Gastroesophageal sphincter (tissue), 4 donors: ENCODE results near the gene HCST. TPM values are rescaled to one million over a fixed set of nuclear protein-coding genes. Genes with fewer than 3 reads are reported as not detected.

ENCODE experiments used
- ATAC-seq: fragments of 150-250 bp; one replicate; pipeline ENCODE4 v1.9.1; 2016; ENCODE audit warnings: mild to moderate bottlenecking, moderate library complexity
- H3K27ac ChIP-seq, 4 donors: fragments of 200-600 bp; sonication (generic) in 3 of 4; 1 replicate in 3 of 4; 2 replicates in 1 of 4; pipeline ENCODE4 v1.5.1; 2016 to 2019
- H3K27me3 ChIP-seq: fragments of 200-600 bp; sonication (generic); one replicate; pipeline ENCODE4 v1.5.1; 2019
- H3K36me3 ChIP-seq, 2 donors: fragments of 200-600 bp; sonication (generic); one replicate each; pipeline ENCODE4 v1.5.1; 2019; ENCODE audit warnings: control low read depth in 1 of 2
- H3K4me1 ChIP-seq, 3 donors: fragments of 200-600 bp; sonication (generic); 1 replicate in 2 of 3; 2 replicates in 1 of 3; pipeline ENCODE4 v1.5.1; 2016 to 2019; ENCODE audit warnings: control low read depth in 2 of 3
- H3K4me3 ChIP-seq, 2 donors: fragments of 200-600 bp; sonication (generic); one replicate each; pipeline ENCODE4 v1.5.1; 2019; ENCODE audit warnings: mild to moderate bottlenecking in 1 of 2, moderate library complexity in 1 of 2
- H3K9me3 ChIP-seq, 3 donors: fragments of 200-600 bp; sonication (generic); one replicate each; pipeline ENCODE4 v1.5.1; 2017 to 2019; ENCODE audit warnings: control low read depth in 2 of 3
- CTCF ChIP-seq, 4 experiments: fragments of 200-600 bp in 2 of 4; fragments of 450-650 bp in 2 of 4; sonication (generic) in 1 of 4; IDR thresholded peaks; one replicate each; pipeline ENCODE4 v1.5.1; 2017 to 2019; ENCODE audit warnings: antibody characterized with exemption in 4 of 4, mild to moderate bottlenecking in 2 of 4, moderate library complexity in 2 of 4
- EP300 ChIP-seq: sonication (generic); formaldehyde crosslinking; IDR thresholded peaks from one replicate; pipeline ENCODE4 v1.6.1; 2017; ENCODE audit warnings: antibody characterized with exemption, mild to moderate bottlenecking
- POLR2A ChIP-seq, 2 donors: fragments of 450-650 bp; IDR thresholded peaks; one replicate each; pipeline ENCODE4 v1.6.1; 2017; ENCODE audit warnings: antibody characterized with exemption in 2 of 2, mild to moderate bottlenecking in 2 of 2, moderate library complexity in 1 of 2
- POLR2AphosphoS5 ChIP-seq: sonication (generic); formaldehyde crosslinking; IDR thresholded peaks from one replicate; pipeline ENCODE4 v1.6.1; 2017; ENCODE audit warnings: antibody characterized with exemption
- WGBS, 2 donors: methylation state at CpG; one replicate each; pipeline ENCODE4 v1.1.5; 2018; ENCODE audit warnings: low coverage in 1 of 2; 5-methylcytosine and 5-hydroxymethylcytosine counted together
- total RNA-seq, 4 donors: library from RNA; depleted of rRNA; stranded (reverse); fragments of >200 nt; gene quantifications; one replicate each; pipeline ENCODE4 v1.1.0, GENCODE V29; 2016

HCST gene
- total RNA-seq, 4 donors from 2014 or later = 1.8 to 3.1 (median 3.0) TPM; not detected in 1

GRCh38 chr19:35871611-35872010 is 30.7 kb upstream of the HCST start:
- Histone ChIP-seq H3K4me1 (peaks cover 5 to 30% (median 14%) of the 10 kb centered on the region in 3 donors), H3K27ac (no peak overlapping the region), H3K4me3 (no peak overlapping the region), H3K9me3 (no peaks in the 10 kb centered on the region), H3K27me3 (peaks cover 28% of the 10 kb centered on the region), H3K36me3 (no peaks in the 10 kb centered on the region)
- 82% methylated on average over 6 of the region's 12 CpGs; no CpG with 5 or more reads in 1 of the 2 donors for WGBS, 2 donors
- ATAC-seq = no peak
- TF ChIP-seq POLR2A (IDR thresholded peaks at IDR 0.05) = no peak
- TF ChIP-seq EP300 = no peak
- TF ChIP-seq CTCF (IDR thresholded peaks at IDR 0.05) = no peak
- no peak for TF ChIP-seq POLR2AphosphoS5

DNA sequence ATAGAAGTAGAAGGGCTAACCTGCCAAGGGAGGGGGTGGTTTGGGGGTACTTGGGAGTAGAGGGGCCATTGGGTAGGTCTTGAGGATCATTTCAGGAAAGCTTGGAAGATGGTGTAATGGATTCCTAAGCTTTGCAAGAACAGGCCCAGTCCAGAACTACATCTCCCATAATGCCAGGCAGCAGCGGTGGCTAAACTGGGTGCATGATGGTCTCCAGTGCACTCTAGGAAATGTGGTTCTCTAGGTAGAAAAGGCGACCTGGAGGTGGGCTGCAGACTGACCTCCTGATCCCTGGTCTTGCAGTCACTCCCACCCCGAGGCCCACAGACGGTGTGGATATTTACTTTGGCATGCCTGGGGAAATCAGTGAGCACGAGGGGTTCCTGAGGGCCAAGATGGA is 30.1 kb upstream of the HCST start:
- Histone ChIP-seq H3K9me3 (no peaks in the 10 kb centered on the region), H3K27ac (no peak overlapping the region), H3K4me3 (no peak overlapping the region), H3K36me3 (no peaks in the 10 kb centered on the region), H3K27me3 (peaks cover 28% of the 10 kb centered on the region), H3K4me1 (peaks cover 5 to 30% (median 14%) of the 10 kb centered on the region in 3 donors)
- TF ChIP-seq POLR2A (IDR thresholded peaks at IDR 0.05) (no peak), POLR2AphosphoS5 (no peak), CTCF (IDR thresholded peaks at IDR 0.05) (no peak), EP300 (no peak)
- ATAC-seq = no peak
- 56 to 82% methylated on average over 2 to 4 of the region's 5 CpGs for WGBS, 2 donors

DNA sequence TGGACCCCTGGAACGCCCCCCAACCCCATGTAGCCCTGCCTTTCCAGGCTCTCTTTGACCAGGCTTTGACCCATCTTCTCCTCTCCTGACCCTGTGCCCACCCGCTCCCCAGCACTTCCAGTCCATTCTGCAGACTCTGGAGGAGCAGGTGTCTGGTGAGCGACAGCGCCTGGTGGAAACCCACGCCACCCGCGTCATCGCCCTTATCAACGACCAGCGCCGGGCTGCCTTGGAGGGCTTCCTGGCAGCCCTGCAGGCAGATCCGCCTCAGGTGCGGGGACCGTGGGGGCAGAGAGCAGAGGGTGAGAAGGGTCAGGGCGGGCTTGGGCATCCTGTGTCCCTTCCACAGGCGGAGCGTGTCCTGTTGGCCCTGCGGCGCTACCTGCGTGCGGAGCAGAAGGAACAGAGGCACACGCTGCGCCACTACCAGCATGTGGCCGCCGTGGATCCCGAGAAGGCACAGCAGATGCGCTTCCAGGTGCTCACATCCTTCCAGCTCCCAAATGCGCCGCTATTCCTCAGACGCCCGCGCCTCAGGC is 27.9 kb upstream of the HCST start:
- H3K27me3 ChIP-seq = peaks cover 38% of the 10 kb centered on the region

GRCh38 chr19:35879068-35879467 is 23.3 kb upstream of the HCST start:
- no peak for ATAC-seq
- Histone ChIP-seq H3K9me3 (no peaks in the 10 kb centered on the region), H3K4me3 (no peak overlapping the region), H3K4me1 (peaks cover 0 to 7% (median 0%) of the 10 kb centered on the region in 3 donors), H3K27ac (no peak overlapping the region), H3K36me3 (no peaks in the 10 kb centered on the region), H3K27me3 (peaks cover 16% of the 10 kb centered on the region)
- WGBS, 2 donors = 0 to 72% methylated on average over 2 to 9 of the region's 23 CpGs
- TF ChIP-seq POLR2A (IDR thresholded peaks at IDR 0.05) = no peak
- no peak for TF ChIP-seq CTCF (IDR thresholded peaks at IDR 0.05)
- TF ChIP-seq EP300 = no peak
- no peak for TF ChIP-seq POLR2AphosphoS5

More for the DNA sequence above, 27.9 kb upstream of the HCST start:
- H3K27ac ChIP-seq = no peak overlapping the region
- ATAC-seq = no peak
- H3K9me3 ChIP-seq = no peaks in the 10 kb centered on the region
- no peaks in the 10 kb centered on the region for H3K36me3 ChIP-seq
- no peak overlapping the region for H3K4me3 ChIP-seq
- WGBS, 2 donors = 89 to 93% methylated on average over 3 to 12 of the region's 32 CpGs
- TF ChIP-seq POLR2A (IDR thresholded peaks at IDR 0.05) = no peak
- no peak for TF ChIP-seq CTCF (IDR thresholded peaks at IDR 0.05)
- no peak for TF ChIP-seq POLR2AphosphoS5
- peaks cover 2 to 14% (median 5%) of the 10 kb centered on the region in 3 donors for H3K4me1 ChIP-seq

GRCh38 chr19:35879770-35880317 is 22.5 kb upstream of the HCST start:
- Histone ChIP-seq H3K4me3 (no peak overlapping the region), H3K9me3 (no peaks in the 10 kb centered on the region), H3K27ac (no peak overlapping the region), H3K4me1 (peaks cover 0 to 7% (median 0%) of the 10 kb centered on the region in 3 donors), H3K36me3 (no peaks in the 10 kb centered on the region), H3K27me3 (peaks cover 16% of the 10 kb centered on the region)
- ATAC-seq = peak; percentile 93
- 0 to 4% methylated on average over 4 to 12 of the region's 28 CpGs for WGBS, 2 donors
- no peak for TF ChIP-seq POLR2AphosphoS5
